GM20431 (cell line): Measurements from ENCODE around the gene ANAPC15.

ENCODE experiments used
- in situ Hi-C: fragments of 300-500 bp; cut with MseI, MboI; formaldehyde crosslinking; loops from one replicate; pipeline ENCODE4 v1.15.0; 2020; ENCODE audit warnings: low sequenced_read_pairs; ENCODE audit not compliant: unreplicated experiment

ANAPC15 gene

DNA sequence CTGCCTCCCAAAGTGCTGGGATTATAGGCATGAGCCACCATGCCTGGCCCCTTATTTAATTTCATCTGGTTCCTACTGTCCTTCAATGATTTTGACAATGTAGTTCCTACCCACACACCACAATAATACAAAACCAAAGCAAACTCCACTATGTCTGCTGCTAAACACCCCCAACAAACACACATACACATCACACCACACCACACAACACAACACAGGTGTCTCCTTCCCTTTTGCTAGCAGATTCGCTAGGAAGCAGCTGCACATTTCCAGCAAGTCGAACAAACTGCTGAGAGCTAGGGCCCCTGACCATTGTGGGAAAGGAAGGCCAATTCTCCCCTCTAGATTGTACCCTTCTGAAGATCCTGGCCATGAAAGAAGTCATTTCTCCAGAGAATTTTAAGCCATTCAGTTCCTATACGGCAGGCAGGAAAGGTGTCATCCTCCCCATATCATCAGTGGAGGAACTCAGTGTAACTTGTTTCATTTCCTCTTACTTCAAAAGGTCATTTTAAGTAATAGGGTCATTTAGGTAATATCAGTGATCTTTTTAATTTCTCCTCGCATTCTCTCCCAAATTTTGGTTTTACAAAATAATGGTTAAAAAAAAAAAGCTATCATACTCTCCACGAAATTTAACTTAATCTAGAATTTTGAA is 50.6 kb downstream of the ANAPC15 start:
- in situ Hi-C loops, result no loop called here
